ENCODE results near the gene TCERG1L.

DNA sequence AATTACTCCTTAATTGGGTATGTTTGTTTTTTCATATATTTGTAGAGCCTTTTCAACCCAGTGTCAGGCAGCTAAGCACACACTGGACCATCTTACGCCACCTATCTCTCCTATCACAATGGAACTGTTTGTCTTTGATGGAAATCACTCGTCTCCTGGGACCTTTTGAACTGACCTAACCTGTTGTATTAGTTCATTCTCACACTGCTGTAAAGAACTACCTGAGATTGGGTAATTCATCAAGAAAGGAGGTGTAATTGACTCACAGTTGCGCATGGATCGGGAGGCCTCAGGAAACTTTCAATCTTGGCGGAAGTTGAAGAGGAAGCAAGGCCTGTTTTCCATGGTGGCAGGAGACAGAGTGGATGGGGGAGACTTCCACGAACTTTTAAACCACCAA lies 182.0 kb downstream of the TCERG1L start:
- TF ChIP-seq, protein P1, sequence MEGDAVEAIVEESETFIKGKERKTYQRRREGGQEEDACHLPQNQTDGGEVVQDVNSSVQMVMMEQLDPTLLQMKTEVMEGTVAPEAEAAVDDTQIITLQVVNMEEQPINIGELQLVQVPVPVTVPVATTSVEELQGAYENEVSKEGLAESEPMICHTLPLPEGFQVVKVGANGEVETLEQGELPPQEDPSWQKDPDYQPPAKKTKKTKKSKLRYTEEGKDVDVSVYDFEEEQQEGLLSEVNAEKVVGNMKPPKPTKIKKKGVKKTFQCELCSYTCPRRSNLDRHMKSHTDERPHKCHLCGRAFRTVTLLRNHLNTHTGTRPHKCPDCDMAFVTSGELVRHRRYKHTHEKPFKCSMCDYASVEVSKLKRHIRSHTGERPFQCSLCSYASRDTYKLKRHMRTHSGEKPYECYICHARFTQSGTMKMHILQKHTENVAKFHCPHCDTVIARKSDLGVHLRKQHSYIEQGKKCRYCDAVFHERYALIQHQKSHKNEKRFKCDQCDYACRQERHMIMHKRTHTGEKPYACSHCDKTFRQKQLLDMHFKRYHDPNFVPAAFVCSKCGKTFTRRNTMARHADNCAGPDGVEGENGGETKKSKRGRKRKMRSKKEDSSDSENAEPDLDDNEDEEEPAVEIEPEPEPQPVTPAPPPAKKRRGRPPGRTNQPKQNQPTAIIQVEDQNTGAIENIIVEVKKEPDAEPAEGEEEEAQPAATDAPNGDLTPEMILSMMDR (IDR thresholded peaks at IDR 0.05) = no peak
- TF ChIP-seq POLR2A (IDR thresholded peaks at IDR 0.05) = no peak

All from stomach (tissue), 4 donors.